Erythroblast (primary cell): ENCODE data around the gene CYSRT1.

Experiments
- GATA1 ChIP-seq: IDR thresholded peaks from 2 replicates; pipeline ENCODE4 v1.6.1; 2011; ENCODE audit warnings: low read depth, mild to moderate bottlenecking, control low read depth, low read length, moderate library complexity
- POLR2A ChIP-seq: IDR thresholded peaks from 2 replicates; pipeline ENCODE4 v1.6.1; 2011; ENCODE audit warnings: mild to moderate bottlenecking, low read length

DNA sequence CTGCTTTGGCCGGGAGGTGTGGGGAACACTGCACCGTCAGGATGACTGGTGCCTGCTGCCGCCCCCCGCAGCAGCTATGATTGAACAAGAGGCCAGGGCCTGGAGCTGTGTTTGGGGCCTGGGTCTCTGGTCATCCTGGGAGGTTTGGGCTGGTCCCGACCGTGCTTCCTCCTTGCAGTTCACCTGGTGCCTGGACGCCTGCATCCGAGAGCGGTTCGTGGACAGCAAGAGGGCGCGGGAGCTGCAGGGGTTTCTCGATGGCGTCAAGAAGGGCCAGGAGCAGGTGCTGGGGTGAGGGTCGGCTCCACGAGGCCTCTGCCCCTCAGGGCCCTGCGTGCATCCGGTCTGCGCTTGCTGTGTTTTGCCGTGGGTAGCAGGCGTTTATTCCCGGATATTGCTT lies 39.1 kb downstream of the CYSRT1 start:
- TF ChIP-seq POLR2A (no peak), GATA1 (no peak)
